Thymus (tissue), 11 donors: Measurements from ENCODE around the gene ARV1. TPM values are rescaled to one million over a fixed set of nuclear protein-coding genes. Genes with fewer than 3 reads are reported as not detected.

Source experiments
- DNase-seq, 9 donors: peaks; one replicate each; pipeline ENCODE4 v3.0.0-alpha.2; 2013; ENCODE audit warnings: low spot score in 9 of 9, low read depth in 6 of 9, missing footprints in 1 of 9
- H3K27ac ChIP-seq, 2 donors: one replicate each; pipeline ENCODE4 v1.5.1; 2013; ENCODE audit warnings: control low read depth in 1 of 2, low read depth in 1 of 2, low read length in 1 of 2, mild to moderate bottlenecking in 1 of 2, moderate library complexity in 1 of 2
- H3K27me3 ChIP-seq, 2 donors: one replicate each; pipeline ENCODE4 v1.5.1; 2013; ENCODE audit warnings: low read length in 1 of 2; ENCODE audit not compliant: control insufficient read depth in 2 of 2, insufficient read depth in 1 of 2
- H3K36me3 ChIP-seq, 2 donors: one replicate each; pipeline ENCODE4 v1.5.1; 2013; ENCODE audit warnings: low read length in 1 of 2, mild to moderate bottlenecking in 1 of 2, moderate library complexity in 1 of 2; ENCODE audit not compliant: control insufficient read depth in 2 of 2, insufficient read depth in 2 of 2
- H3K4me1 ChIP-seq, 2 donors: one replicate each; pipeline ENCODE4 v1.5.1; 2013; ENCODE audit warnings: low read length in 2 of 2; ENCODE audit not compliant: control insufficient read depth in 2 of 2, insufficient read depth in 2 of 2
- H3K4me3 ChIP-seq, 2 donors: one replicate each; pipeline ENCODE4 v1.5.1; 2013; ENCODE audit warnings: low read length in 2 of 2, control low read depth in 1 of 2, mild to moderate bottlenecking in 1 of 2
- H3K9me3 ChIP-seq, 2 donors: one replicate each; pipeline ENCODE4 v1.5.1; 2013; ENCODE audit warnings: low read length in 1 of 2, mild to moderate bottlenecking in 1 of 2; ENCODE audit not compliant: control insufficient read depth in 2 of 2, insufficient read depth in 1 of 2
- WGBS: extraction: QIAGEN DNeasy Blood & Tissue Kit; methylation state at CpG from one replicate; pipeline ENCODE4 v1.1.7; 2013; 5-methylcytosine and 5-hydroxymethylcytosine counted together
- polyA plus RNA-seq: library from polyadenylated mRNA; stranded (reverse); fragments of 200-250 nt; gene quantifications from one replicate; pipeline ENCODE4 v1.2.3, GENCODE V29; 2013
- total RNA-seq: library from RNA; stranded (reverse); fragments of 120-200 nt; gene quantifications from one replicate; pipeline ENCODE4 v1.2.4, GENCODE V29; 2013
- donor health status: healthy.

The ARV1 gene
- total and polyA plus RNA-seq, 2 donors: 21.7 to 32.4 TPM

- DNase-seq: no peak
- WGBS: 98% methylated on average over 2 of the region's 2 CpGs
These were observed 35.8 kb upstream of the ARV1 start for GRCh38 chr1:230943048-230943593.

GRCh38 chr1:230948301-230948700, 30.6 kb upstream of the ARV1 start:
- WGBS: 95% methylated on average over 1 of the region's 1 CpG
- Histone ChIP-seq H3K4me1 (no peaks in the 10 kb centered on the region), H3K4me3 (no peak overlapping the region), H3K36me3 (peaks cover 14 to 16% of the 10 kb centered on the region in 2 donors), H3K27ac (no peak overlapping the region), H3K27me3 (no peaks in the 10 kb centered on the region), H3K9me3 (no peaks in the 10 kb centered on the region)
- no peak for DNase-seq

More at GRCh38 chr1:230943048-230943593, 35.8 kb upstream of the ARV1 start:
- no peaks in the 10 kb centered on the region for H3K4me1 ChIP-seq
- no peak overlapping the region for H3K4me3 ChIP-seq
- no peaks in the 10 kb centered on the region for H3K9me3 ChIP-seq
- no peak overlapping the region for H3K27ac ChIP-seq
- peaks cover 12 to 22% of the 10 kb centered on the region in 2 donors for H3K36me3 ChIP-seq
- no peaks in the 10 kb centered on the region for H3K27me3 ChIP-seq

- no peak overlapping the region for H3K27ac ChIP-seq
- peaks cover 14 to 17% of the 10 kb centered on the region in 2 donors for H3K36me3 ChIP-seq
These were observed 30.0 kb upstream of the ARV1 start for GRCh38 chr1:230948903-230949302.

GRCh38 chr1:230950404-230950803, 28.5 kb upstream of the ARV1 start:
- H3K4me1 ChIP-seq: no peaks in the 10 kb centered on the region
- 50% methylated on average over 3 of the region's 3 CpGs for WGBS
- H3K9me3 ChIP-seq: no peaks in the 10 kb centered on the region
- no peak overlapping the region for H3K27ac ChIP-seq
- no peak for DNase-seq
- H3K27me3 ChIP-seq: no peaks in the 10 kb centered on the region
- H3K4me3 ChIP-seq: no peak overlapping the region
- peaks cover 9 to 10% of the 10 kb centered on the region in 2 donors for H3K36me3 ChIP-seq

More at GRCh38 chr1:230948903-230949302, 30.0 kb upstream of the ARV1 start:
- DNase-seq: no peak
- H3K4me1 ChIP-seq: no peaks in the 10 kb centered on the region
- 97% methylated on average over 3 of the region's 3 CpGs for WGBS
- H3K4me3 ChIP-seq: no peak overlapping the region
- no peaks in the 10 kb centered on the region for H3K27me3 ChIP-seq
- H3K9me3 ChIP-seq: no peaks in the 10 kb centered on the region

- no peak for DNase-seq
- Histone ChIP-seq H3K4me3 (no peak overlapping the region), H3K4me1 (peaks cover 0 to 2% of the 10 kb centered on the region in 2 donors), H3K27me3 (no peaks in the 10 kb centered on the region), H3K27ac (no peak overlapping the region), H3K9me3 (no peaks in the 10 kb centered on the region), H3K36me3 (peaks cover 7 to 25% of the 10 kb centered on the region in 2 donors)
- WGBS: 96% methylated on average over 4 of the region's 4 CpGs
These were observed 21.3 kb upstream of the ARV1 start for GRCh38 chr1:230957580-230957989.

- WGBS: 96% methylated on average over 4 of the region's 4 CpGs
- no peaks in the 10 kb centered on the region for H3K27me3 ChIP-seq
- H3K36me3 ChIP-seq: peaks cover 7 to 25% of the 10 kb centered on the region in 2 donors
- H3K27ac ChIP-seq: no peak overlapping the region
- no peak for DNase-seq
- H3K9me3 ChIP-seq: no peaks in the 10 kb centered on the region
- peaks cover 0 to 2% of the 10 kb centered on the region in 2 donors for H3K4me1 ChIP-seq
- H3K4me3 ChIP-seq: no peak overlapping the region
These were observed 20.5 kb upstream of the ARV1 start for GRCh38 chr1:230958370-230958769.

GRCh38 chr1:230964896-230965295, 14.0 kb upstream of the ARV1 start:
- Histone ChIP-seq H3K27ac (no peak overlapping the region), H3K36me3 (peaks cover 0 to 4% of the 10 kb centered on the region in 2 donors), H3K4me1 (peaks cover 4 to 5% of the 10 kb centered on the region in 2 donors), H3K27me3 (no peaks in the 10 kb centered on the region), H3K9me3 (no peaks in the 10 kb centered on the region), H3K4me3 (no peak overlapping the region)
- DNase-seq: no peak
- 68% methylated on average over 2 of the region's 2 CpGs for WGBS

- 98% methylated on average over 5 of the region's 5 CpGs for WGBS
- Histone ChIP-seq H3K4me1 (peaks cover 4 to 5% of the 10 kb centered on the region in 2 donors), H3K27me3 (no peaks in the 10 kb centered on the region), H3K9me3 (no peaks in the 10 kb centered on the region), H3K4me3 (no peak overlapping the region), H3K36me3 (peaks cover 2 to 9% of the 10 kb centered on the region in 2 donors), H3K27ac (no peak overlapping the region)
- DNase-seq: no peak
These were observed 13.4 kb upstream of the ARV1 start for GRCh38 chr1:230965535-230965934.

- no peak for DNase-seq
- WGBS: over 99% methylated on average over 5 of the region's 5 CpGs
- Histone ChIP-seq H3K27me3 (no peaks in the 10 kb centered on the region), H3K9me3 (no peaks in the 10 kb centered on the region), H3K4me3 (no peak overlapping the region), H3K36me3 (peaks cover 3 to 7% of the 10 kb centered on the region in 2 donors), H3K4me1 (peaks cover 3 to 4% of the 10 kb centered on the region in 2 donors), H3K27ac (no peak overlapping the region)
These were observed 12.5 kb upstream of the ARV1 start for GRCh38 chr1:230966358-230966873.
